Stimulated activated CD8-positive, alpha-beta memory T cell treated with anti-CD3 and anti-CD28 coated beads, Interleukin-7, amount 100 ng/mL, for 48 hours (primary cell): ENCODE results near the gene CALN1.
A peak's percentile ranks its signal among the peaks of the same experiment; 100 is the strongest.
"Not testable (repeated sequence)": the region's sequence is repeated elsewhere in the genome, so short reads cannot be mapped to it uniquely, and the experiment has no call there.

Experiments used
- DNase-seq, 2 donors: peaks; one replicate each; pipeline ENCODE4 v3.0.0-alpha.2; 2020; ENCODE audit warnings: low read depth in 1 of 2; ENCODE audit errors: extremely low read depth in 1 of 2

Gene CALN1

DNA sequence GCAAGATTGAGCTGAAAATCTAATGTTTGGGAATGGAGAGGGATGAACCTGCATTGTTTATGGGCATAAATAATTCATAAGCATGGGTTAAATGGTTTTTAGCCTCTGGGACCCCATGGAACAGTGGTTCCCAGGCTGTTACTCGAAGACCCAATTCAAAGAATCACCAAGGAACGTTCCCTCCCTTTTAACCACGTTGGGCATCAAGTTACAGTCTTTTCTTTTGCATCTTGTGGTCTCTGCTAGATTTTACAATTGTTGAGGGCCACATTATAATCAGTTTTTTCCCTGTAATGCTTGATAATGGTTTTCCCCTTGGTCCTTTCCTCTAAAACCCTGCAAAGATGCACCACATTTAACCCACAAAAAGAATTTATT, 2.5 kb downstream of the CALN1 start:
- no peak for DNase-seq

DNA sequence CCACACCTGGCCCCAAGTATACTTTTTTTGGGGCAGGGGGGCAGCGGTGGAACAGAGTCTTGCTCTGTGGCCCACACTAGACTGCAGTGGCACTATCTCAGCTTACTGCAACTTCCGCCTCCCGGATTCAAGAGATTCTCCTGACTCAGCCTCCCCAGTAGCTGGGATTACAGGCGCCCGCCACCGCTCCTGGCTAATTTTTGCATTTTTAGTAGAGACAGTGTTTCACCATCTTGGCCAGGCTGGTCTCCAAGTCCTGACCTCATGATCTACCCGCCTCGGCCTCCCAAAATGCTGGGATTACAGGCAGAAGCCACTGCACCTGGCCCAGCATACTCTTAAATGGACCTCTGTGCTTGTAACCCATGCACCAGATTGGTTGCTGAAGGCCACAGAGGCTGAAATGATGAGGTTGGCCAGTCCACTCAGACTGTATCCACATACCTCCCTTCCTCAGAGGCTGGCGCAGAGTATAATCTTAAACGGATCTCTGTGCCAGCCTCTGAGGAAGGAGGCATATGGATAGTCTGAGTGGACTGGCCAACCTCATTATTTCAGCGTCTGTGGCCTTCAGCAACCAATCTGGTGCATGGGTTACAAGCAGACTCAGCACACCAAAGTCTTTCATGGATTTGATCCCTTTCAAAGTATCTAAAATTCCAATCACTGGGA, 3.0 kb downstream of the CALN1 start:
- no peak for DNase-seq

DNA sequence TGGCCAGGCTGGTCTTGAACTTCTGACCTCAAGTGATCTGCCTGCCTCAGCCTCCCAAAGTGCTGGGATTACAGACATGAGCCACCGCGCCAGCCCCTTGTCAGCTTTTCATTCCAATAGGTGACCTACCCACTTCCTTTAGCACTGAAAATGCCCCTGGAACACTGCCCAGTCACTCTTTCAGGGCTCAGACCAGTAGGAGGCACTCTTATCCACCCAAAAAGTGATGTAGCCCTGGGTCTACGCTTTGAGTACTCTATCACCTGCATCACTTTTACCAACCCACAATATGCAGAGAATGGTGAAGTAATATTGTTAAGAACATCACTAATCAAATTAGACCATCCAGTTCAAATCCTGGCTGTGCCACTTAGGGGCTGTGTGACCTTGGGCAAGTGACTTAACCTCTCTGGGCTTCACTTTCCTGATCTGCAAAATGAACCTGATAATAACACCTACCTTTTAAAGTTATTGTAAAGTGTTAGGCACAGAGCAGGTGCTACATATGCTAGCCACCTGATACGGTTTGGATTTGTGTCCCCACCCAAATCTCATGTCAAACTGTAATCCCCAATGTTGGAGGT, 5.2 kb downstream of the CALN1 start:
- no peak for DNase-seq

- DNase-seq: no peak
These were observed 6.3 kb downstream of the CALN1 start for GRCh38 chr7:72405871-72406270.

- DNase-seq: peak in 1 of 2 donors; percentile 3
These were observed 6.7 kb downstream of the CALN1 start for GRCh38 chr7:72405418-72405817.

DNA sequence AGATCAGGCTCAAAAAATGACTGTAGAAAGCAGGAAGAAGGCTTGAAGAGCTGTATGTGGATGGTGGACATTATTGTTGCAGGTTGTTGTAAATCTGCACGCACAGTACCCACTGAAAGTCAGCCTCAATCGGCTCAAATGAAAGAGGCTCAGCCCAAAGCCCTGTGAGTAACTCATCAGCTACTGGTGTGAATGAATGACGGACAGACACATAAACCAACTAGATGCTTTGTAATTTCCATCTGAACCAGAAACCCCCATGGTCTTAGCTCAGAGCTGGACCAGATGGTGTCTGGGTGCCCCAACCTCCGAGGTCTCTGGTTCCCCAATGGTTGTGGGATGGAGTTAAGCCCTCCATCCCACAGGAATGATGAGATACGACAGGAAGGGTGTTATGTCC, 7.4 kb downstream of the CALN1 start:
- no peak for DNase-seq

DNA sequence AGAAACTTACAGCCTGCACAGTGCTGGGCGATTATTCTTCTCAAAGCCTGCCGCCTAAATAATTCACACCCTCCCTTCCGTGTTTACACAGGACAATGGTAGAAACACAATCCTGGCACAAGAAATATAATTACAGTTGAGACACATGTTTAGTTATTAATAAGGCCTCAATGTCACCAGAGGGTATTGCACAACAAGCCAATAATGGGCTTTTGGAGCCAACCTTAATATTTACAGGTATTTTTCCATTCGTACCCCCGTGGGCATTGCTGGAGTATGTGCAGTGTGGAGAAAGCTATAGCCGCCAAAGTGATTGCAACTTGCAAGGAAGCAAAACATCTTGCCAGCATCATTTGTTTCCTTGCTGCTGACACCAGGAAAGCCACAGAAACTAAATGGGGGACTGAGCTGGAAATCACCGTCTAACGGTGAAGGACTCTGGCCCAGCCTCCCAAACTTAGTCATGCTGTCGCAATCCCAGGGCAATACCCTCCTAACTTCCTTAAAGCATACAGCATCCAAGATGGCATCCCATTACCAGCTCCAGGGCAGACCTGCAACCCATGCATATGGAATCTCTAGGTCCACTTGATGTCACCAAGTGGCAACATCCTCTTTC, 8.6 kb downstream of the CALN1 start:
- no peak for DNase-seq

DNA sequence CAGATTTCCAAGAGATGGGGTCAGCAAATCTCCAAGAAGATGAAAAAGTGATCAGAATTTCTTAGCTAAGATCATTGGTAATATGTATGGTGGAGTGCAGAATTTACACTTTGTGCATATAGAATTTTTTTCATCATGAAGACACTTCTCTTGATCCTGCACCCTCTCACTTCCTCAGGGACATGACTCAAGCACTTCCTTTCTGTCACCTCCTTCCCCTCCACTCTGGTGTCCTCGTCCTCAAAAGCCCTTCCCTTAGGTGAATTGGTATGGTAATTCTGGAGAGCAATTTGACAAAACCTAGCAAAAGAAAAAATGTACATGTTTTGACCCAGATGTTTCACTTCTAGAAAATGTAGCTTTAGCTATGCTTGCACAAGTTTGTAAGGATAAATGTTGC, 18.1 kb downstream of the CALN1 start:
- DNase-seq: no peak

DNA sequence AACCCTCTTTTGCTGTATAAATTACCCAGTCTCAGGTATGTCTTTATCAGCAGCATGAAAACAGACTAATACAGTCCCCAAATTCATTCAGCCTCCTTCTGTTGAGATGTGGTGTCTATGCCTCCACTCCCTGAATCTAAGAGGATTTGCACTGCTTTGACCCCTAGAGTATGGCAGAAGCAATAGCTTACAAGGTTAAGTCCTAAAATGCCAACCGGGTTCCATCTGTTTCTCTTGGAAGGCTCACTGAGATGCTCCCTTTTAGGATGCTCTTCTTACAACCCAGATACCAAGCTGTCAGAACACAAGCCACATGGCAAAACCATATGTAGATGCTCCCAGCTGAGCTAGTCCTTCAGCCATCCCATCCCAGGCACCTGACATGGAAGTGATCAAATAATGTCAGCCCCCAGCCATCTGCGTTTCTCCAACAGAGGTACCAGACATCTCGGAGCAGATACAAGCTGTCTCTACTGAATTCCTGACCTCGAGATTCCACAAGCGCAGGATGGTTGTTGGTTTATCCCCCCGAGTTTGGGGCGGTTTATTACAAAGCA, 20.2 kb downstream of the CALN1 start:
- DNase-seq: no peak

GRCh38 chr7:72386118-72386517, 26.0 kb downstream of the CALN1 start:
- no peak for DNase-seq

DNA sequence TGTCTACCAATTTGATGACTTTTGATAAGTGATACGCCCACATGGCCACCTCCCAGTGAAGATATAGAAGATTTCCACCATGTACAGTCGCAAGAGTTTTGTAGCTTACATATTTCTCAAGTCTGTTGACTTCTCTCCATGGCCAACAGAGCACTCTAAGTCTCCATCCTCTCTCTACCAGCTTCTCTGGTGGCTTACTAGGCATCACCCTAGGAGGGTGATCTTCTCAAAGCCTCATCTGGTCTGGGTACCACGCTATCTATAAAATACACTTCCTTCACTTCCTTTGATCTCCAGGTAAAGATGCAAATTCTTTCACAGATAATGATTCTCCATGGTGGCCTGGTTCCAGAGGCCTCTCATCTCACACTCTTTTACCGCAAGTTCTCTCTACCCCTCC, 49.9 kb downstream of the CALN1 start:
- DNase-seq: no peak

DNA sequence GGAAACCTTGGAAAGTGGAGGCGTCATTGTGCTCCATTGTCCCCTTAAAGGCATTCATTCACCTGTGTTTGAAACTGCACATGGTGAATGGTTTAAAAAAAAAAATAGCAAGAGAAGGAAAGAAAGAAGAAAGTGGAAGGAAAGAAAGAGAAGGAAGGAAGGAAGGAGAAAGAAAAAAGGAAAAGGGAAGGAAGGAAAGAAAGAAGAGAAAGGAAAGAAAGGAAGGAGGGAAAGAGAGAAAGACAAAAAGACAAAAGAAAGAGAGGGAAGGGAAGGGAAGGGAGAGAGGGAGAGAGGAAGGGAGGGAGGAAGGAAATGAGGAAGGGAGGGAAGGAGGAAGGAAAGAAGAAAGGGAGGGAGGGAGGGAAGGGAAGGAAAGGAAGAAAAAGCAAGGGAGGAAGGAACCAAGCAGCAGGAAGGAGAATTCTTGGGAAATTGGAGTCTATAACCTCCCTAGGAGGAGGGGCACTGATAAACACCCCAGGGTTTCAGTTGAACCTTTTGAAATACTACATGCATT, 66.9 kb downstream of the CALN1 start:
- DNase-seq: no peak

GRCh38 chr7:72343991-72344390, 68.1 kb downstream of the CALN1 start:
- no peak for DNase-seq

GRCh38 chr7:72343354-72343753, 68.8 kb downstream of the CALN1 start:
- DNase-seq: not testable (repeated sequence)

DNA sequence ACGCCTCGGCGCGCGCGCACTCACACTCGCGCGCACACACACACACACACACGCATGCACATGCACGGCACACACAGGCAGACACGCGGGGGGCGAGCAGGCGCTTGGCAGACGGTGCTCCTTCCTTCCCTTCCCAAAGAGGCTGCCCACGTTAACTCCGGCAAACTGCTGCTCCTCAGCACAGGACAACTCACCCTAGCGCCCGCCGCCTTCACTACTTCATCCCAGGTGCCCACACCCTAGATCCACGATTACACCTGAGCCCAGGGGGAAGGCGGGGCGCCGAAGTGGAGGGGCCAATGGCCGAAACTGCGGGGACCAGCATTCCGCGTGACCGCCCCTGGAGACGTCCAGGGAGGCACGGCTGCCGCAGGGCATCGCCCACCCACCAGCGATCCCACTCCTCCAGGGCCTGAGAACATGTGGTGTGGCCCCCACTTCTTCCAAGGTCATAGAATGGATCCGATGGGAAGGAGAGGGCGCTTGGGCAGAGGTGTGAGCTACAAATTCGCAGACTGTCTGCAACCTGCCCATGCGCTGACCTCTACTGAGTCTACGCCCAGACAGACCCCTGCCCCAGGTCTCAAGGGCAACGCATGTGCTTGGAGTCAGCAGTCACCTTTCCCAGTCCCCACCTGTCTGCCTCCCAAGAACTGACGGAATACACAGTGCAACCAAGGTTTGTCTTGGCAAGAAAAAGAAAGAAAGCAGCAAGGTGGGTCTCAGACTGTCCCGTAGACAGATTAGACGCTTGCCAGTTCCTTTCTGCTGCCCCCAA, 74.6 kb downstream of the CALN1 start:
- DNase-seq: no peak

DNA sequence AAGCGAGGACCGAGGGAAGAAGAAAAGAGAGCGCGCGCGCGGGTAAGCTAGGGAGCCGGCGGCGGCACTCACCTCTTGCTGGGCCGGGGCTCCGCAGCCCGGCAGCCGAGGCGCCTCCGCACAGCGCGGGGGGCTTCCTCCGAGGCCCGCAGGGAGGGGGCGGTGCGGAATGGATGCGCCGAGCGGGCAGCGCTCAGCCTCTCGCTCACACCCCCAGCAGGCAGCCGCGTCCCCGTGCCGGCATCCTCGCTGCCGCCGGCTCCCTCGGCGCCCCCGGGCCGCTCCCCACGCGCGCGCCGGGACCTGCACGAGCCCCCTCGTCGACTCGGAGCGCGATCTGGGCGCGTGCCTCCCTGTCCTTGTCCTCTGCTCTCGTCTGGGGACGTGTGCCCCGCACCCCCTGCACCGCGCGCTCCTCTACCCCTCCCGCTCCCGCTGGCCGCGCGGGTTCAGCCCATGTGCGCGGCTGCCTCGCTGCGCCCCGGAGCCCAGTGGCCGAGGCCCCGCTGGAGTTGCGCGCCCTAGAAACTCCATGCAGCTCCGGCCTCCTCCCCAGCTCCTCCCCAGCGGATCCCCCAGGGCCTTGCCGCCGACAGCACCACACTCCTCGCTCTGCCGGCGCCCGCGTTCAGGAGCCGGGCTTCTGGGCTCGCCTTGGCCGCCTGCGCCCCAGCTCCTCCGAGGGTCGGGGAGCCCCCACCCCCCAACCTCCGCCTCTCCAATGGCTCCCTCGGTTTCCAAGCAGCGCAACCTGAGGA, 75.3 kb downstream of the CALN1 start:
- DNase-seq: no peak

DNA sequence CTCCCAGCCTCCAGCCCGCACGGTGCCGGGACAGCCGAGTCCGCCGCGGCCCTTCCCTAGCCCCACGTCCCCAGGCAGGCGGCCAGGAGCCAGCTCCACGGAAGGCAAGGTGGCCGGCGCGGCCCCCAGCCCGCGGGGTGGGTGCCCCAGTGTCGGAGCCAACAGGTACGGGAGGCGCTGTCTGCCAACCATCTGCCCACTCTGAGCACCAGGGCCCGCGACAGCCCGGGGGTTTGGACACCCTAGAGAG, 75.8 kb downstream of the CALN1 start:
- no peak for DNase-seq

- no peak for DNase-seq
These were observed 76.4 kb downstream of the CALN1 start for GRCh38 chr7:72335561-72336381.

DNA sequence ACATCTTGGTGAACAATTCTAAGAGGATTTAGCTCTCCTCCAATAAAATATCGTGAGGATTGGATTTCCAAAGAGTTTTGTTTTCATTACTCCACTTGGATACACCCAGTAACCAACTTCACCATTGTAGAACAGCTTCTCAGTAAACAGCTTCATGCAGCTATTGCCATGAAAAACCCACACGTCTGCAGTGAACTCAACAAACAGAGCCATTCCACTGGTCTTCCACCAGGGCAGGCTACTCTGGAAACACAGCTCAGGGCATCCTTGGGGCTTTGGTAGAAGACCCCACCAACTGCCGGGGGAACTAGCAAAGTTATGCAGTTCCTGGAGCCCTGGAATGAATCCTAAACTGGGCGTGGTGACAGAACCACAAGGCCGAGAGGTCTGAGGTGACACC, 77.4 kb downstream of the CALN1 start:
- DNase-seq: no peak

DNA sequence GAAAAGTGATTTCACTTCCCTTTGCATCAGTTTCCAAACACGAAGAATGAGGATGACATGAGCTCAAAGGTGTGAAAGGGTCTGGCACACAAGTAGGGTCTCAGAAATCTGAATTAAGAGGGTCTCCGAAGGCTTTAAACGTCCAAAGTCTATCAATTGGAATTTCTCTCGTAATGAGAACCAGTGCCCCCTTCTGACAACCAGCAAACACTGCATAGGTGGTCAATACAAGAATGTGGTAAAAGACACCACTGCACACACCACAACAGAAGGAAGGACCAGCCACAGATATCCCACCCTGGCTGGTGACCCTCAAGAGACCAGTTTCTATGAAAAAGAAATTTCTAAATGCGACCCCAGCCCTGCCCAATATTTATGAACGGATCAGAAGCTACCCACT, 78.1 kb downstream of the CALN1 start:
- no peak for DNase-seq
